Activated effector memory CD4-positive, alpha-beta T cell treated with Interleukin-2 at 50 U/mL for 16 hours (primary cell): ENCODE data around the gene FOXP2.
"Not testable (repeated sequence)": the region's sequence is repeated elsewhere in the genome, so short reads cannot be mapped to it uniquely, and the experiment has no call there.

Experiments
- DNase-seq: peaks from one replicate; pipeline ENCODE4 v3.0.0-alpha.2; 2020

FOXP2 gene

GRCh38 chr7:114414156-114415063 is at the start of gene FOXP2:
FOXP2 (plus strand) TSS chr7:114414815; CDS start chr7:114426512, 11,697 bp downstream.
- DNase-seq, result no peak

- DNase-seq, result no peak
Measured at GRCh38 chr7:114365791-114366190, 48.8 kb upstream of the FOXP2 start.

- no peak for DNase-seq
Measured at GRCh38 chr7:114368492-114368891, 46.1 kb upstream of the FOXP2 start.

GRCh38 chr7:114369294-114369693 is 45.3 kb upstream of the FOXP2 start:
- DNase-seq, result no peak

GRCh38 chr7:114372619-114373018 is 42.0 kb upstream of the FOXP2 start:
- no peak for DNase-seq

- no peak for DNase-seq
Measured at GRCh38 chr7:114375907-114376306, 38.7 kb upstream of the FOXP2 start.

- not testable (repeated sequence) for DNase-seq
Measured at GRCh38 chr7:114383946-114384345, 30.7 kb upstream of the FOXP2 start.

GRCh38 chr7:114384346-114384745 is 30.3 kb upstream of the FOXP2 start:
- DNase-seq, result not testable (repeated sequence)

- DNase-seq, result no peak
Measured at GRCh38 chr7:114388021-114388420, 26.6 kb upstream of the FOXP2 start.

GRCh38 chr7:114392686-114393085 is 21.9 kb upstream of the FOXP2 start:
- no peak for DNase-seq

- DNase-seq, result no peak
Measured at GRCh38 chr7:114402876-114403635, 11.6 kb upstream of the FOXP2 start.

GRCh38 chr7:114405427-114405826 is 9.2 kb upstream of the FOXP2 start:
- DNase-seq, result no peak

GRCh38 chr7:114409750-114410149 is 4.9 kb upstream of the FOXP2 start:
- DNase-seq, result no peak

- no peak for DNase-seq
Measured at GRCh38 chr7:114412548-114412947, 2.1 kb upstream of the FOXP2 start.

GRCh38 chr7:114413761-114414155 is 857 bp upstream of the FOXP2 start:
- DNase-seq, result no peak

GRCh38 chr7:114415064-114415989 is 712 bp downstream of the FOXP2 start:
- no peak for DNase-seq

- no peak for DNase-seq
Measured at GRCh38 chr7:114416129-114416990, 1.7 kb downstream of the FOXP2 start.

- DNase-seq, result no peak
Measured at GRCh38 chr7:114417290-114417689, 2.7 kb downstream of the FOXP2 start.

GRCh38 chr7:114418117-114418516 is 3.5 kb downstream of the FOXP2 start:
- no peak for DNase-seq

GRCh38 chr7:114419441-114420272 is 5.0 kb downstream of the FOXP2 start:
- no peak for DNase-seq
